ENCODE measurements around the gene IGHMBP2. TPM values are rescaled to one million over a fixed set of nuclear protein-coding genes. Genes with fewer than 3 reads are reported as not detected.
A peak's percentile ranks its signal among the peaks of the same experiment; 100 is the strongest.

Gene IGHMBP2
- total and polyA plus RNA-seq, 2 experiments from 2014 or later, result 14.3 to 27.7 TPM

DNA sequence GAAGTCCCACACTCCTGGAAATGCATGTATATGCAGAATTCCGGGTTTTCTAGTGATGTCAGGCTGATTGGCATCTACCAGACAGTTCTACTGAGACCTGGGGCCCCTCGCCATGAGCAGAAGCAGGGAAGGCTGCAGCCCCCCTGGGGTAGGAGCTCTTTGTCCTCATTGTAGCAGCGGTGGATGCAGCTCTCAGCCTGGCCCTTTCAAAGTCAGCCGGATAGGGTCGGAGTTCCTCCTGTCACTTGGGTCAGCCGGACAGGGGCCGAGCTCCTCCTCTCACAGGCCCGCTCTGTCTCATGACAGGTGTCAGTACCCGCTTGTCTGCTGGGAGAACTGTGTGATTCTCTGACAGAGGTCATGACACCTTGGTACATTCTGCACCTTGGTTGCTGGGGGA is 47.1 kb downstream of the IGHMBP2 start:
- no peaks in the 10 kb centered on the region for H3F3A ChIP-seq (replicated peaks; ENCODE audit: low read depth)
- H3K27me3 ChIP-seq (ENCODE audit: insufficient read depth), result no peaks in the 10 kb centered on the region
- H2AFZ ChIP-seq, result no peak overlapping the region
- H3K79me2 ChIP-seq (replicated peaks; ENCODE audit: insufficient read depth), result no peaks in the 10 kb centered on the region
- Mint-ChIP-seq H3K4me3 (no peak overlapping the region), H3K9me3 (no peaks in the 10 kb centered on the region), H3K36me3 (ENCODE audit: low read depth) (no peaks in the 10 kb centered on the region), H3K27ac (no peak overlapping the region), H3K27me3 (ENCODE audit: insufficient read depth, low read depth, poor library complexity) (peaks cover 7% of the 10 kb centered on the region), H3K4me1 (peaks cover 29% of the 10 kb centered on the region)
- no peaks in the 10 kb centered on the region for H3K36me3 ChIP-seq (ENCODE audit: insufficient read depth)
- H3K4me3 ChIP-seq, result no peak overlapping the region
- ATAC-seq, result peak; percentile 70
- DNase-seq (ENCODE audit: low spot score), result peak; percentile 39
- no peak for TF ChIP-seq POLR2AphosphoS5 (IDR thresholded peaks at IDR 0.05; ENCODE audit: low read depth)
- TF ChIP-seq, protein P1, sequence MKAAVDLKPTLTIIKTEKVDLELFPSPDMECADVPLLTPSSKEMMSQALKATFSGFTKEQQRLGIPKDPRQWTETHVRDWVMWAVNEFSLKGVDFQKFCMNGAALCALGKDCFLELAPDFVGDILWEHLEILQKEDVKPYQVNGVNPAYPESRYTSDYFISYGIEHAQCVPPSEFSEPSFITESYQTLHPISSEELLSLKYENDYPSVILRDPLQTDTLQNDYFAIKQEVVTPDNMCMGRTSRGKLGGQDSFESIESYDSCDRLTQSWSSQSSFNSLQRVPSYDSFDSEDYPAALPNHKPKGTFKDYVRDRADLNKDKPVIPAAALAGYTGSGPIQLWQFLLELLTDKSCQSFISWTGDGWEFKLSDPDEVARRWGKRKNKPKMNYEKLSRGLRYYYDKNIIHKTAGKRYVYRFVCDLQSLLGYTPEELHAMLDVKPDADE (IDR thresholded peaks at IDR 0.05), result no peak
- TF ChIP-seq, protein P2, sequence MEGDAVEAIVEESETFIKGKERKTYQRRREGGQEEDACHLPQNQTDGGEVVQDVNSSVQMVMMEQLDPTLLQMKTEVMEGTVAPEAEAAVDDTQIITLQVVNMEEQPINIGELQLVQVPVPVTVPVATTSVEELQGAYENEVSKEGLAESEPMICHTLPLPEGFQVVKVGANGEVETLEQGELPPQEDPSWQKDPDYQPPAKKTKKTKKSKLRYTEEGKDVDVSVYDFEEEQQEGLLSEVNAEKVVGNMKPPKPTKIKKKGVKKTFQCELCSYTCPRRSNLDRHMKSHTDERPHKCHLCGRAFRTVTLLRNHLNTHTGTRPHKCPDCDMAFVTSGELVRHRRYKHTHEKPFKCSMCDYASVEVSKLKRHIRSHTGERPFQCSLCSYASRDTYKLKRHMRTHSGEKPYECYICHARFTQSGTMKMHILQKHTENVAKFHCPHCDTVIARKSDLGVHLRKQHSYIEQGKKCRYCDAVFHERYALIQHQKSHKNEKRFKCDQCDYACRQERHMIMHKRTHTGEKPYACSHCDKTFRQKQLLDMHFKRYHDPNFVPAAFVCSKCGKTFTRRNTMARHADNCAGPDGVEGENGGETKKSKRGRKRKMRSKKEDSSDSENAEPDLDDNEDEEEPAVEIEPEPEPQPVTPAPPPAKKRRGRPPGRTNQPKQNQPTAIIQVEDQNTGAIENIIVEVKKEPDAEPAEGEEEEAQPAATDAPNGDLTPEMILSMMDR (conservative IDR thresholded peaks at IDR 0.05; ENCODE audit: low read depth in 2 of 2), result no peak
- no peak for TF ChIP-seq CREB1 (CRISPR knock-in tag; IDR thresholded peaks at IDR 0.05; ENCODE audit: low read depth)
- no peak for TF ChIP-seq REST (IDR thresholded peaks at IDR 0.05; ENCODE audit: unreplicated experiment)
- TF ChIP-seq ZNF331 (CRISPR knock-in tag; IDR thresholded peaks at IDR 0.05; ENCODE audit: low read depth), result no peak
- no peak for TF ChIP-seq JUNB (IDR thresholded peaks at IDR 0.05; ENCODE audit: unreplicated experiment)
- TF ChIP-seq NANOG (IDR thresholded peaks at IDR 0.05; ENCODE audit: borderline replicate concordance), result no peak
- TF ChIP-seq ZNF462 (CRISPR knock-in tag; IDR thresholded peaks at IDR 0.05), result no peak
- TF ChIP-seq STAT1 (IDR thresholded peaks at IDR 0.05; ENCODE audit: unreplicated experiment), result no peak
- no peak for TF ChIP-seq ZNF114 (CRISPR knock-in tag; IDR thresholded peaks at IDR 0.05)
- TF ChIP-seq EZH2phosphoT487 (IDR thresholded peaks at IDR 0.05; ENCODE audit: unreplicated experiment), result no peak
- no peak for TF ChIP-seq EZH2 (IDR thresholded peaks at IDR 0.05; ENCODE audit: low read depth, unreplicated experiment)
- H3K27ac ChIP-seq (ENCODE audit: low read depth), result no peak overlapping the region
- no peaks in the 10 kb centered on the region for H3K9me2 ChIP-seq (ENCODE audit: insufficient read depth)
- H3K4me1 ChIP-seq (ENCODE audit: insufficient read depth), result peaks cover 13% of the 10 kb centered on the region
- no peak overlapping the region for H3K4me2 ChIP-seq
- no peaks in the 10 kb centered on the region for H4K20me1 ChIP-seq (replicated peaks; ENCODE audit: insufficient read depth)
